HG03439 (cell line): ENCODE data around the gene SERPINA12.

Source experiments
- ATAC-seq: cut with Tn5 transposase; IDR thresholded peaks from one replicate; pipeline ENCODE4 v1.9.1; 2021; ENCODE audit warnings: mild to moderate bottlenecking, moderate library complexity; ENCODE audit not compliant: unreplicated experiment

SERPINA12 gene, protein sequence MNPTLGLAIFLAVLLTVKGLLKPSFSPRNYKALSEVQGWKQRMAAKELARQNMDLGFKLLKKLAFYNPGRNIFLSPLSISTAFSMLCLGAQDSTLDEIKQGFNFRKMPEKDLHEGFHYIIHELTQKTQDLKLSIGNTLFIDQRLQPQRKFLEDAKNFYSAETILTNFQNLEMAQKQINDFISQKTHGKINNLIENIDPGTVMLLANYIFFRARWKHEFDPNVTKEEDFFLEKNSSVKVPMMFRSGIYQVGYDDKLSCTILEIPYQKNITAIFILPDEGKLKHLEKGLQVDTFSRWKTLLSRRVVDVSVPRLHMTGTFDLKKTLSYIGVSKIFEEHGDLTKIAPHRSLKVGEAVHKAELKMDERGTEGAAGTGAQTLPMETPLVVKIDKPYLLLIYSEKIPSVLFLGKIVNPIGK

DNA sequence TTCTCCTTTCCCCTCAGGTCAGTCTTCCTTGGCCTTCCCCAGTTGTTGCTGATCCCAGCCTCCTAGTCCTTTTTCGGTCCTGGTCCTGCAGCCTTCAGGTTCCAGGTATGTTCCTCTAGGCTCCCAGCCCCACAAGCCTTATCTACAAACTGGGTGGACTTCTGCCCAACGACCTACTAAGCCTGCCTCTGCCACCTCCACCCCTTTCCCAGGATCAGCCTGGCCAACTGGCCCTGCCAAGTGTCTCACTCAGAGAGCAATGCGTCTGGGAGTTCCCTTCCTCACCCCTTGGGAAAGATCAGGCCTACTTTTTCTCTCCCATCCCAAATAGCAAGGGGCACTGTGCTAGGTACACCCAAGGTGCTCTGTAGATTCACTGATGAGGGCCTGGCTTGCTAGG, at the start of gene SERPINA12:
Gene SERPINA12, minus strand, starts transcription at position 114 of the 400 bp plus-strand sequence. CDS start 11,072 bp downstream, outside the sequence.
- no peak for ATAC-seq

GRCh38 chr14:94558842-94559241, 49.6 kb upstream of the SERPINA12 start:
- no peak for ATAC-seq

- no peak for ATAC-seq
Measured at GRCh38 chr14:94557327-94557726, 48.1 kb upstream of the SERPINA12 start.

DNA sequence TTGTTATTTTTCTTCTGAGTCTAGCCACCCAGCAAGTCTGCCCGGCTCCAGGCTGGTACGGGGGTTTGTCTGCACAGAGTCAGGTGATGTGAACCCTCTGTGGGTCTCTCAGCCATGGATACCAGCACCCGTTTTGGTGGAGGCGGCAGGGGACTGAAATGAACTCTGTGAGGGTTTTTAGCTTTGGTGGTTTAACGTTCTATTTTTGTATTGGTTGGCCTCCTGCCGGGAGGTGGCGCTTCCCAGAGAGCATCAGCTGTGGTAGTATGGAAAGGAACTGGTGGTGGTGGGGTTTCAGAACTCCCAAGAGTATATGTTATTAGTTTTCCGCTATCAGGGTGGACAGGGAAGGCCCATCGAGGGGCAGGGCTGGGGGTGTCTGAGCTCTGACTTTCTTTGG, 46.7 kb upstream of the SERPINA12 start:
- no peak for ATAC-seq

DNA sequence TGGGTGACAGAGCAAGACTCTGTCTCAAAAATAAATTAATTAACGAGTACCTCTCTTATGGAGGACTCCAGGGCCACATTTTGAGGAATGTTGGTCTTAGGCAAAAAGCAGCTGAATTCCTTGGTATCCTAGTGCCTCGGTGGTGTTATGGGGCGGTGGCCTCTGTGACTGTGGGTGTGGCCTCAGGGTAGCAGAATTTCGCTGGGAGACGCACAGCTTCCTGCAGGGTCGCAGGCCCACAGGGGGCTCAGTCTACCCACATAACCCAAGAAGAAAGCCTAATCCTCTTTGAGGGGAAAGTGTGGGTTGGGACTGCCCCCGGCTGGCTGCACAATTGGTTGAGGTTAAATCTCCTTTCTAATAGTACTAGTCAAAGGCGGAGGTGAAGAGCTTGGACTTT, 40.8 kb upstream of the SERPINA12 start:
- ATAC-seq, result no peak

GRCh38 chr14:94548999-94549985, 40.0 kb upstream of the SERPINA12 start:
- no peak for ATAC-seq

- ATAC-seq, result no peak
Measured at GRCh38 chr14:94548131-94548998, 39.1 kb upstream of the SERPINA12 start.

DNA sequence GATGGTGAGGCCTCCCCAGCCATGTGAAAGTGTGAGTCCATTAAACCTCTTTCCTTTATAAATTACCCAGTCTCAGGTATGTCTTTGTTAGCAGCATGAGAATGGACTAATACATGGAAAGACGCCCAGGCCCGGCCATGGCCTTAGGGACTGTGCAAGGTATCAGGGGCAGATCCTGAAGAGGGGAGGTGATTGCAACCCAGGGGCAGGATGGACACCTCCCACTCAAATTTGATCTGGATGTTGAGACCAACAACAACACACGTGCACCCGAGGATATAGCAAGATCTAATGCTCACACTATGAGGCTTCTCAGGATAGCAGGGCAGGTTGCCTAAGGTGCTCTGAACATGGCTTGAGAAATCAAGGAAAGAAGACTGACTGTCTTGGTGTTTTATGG, 38.5 kb upstream of the SERPINA12 start:
- ATAC-seq, result no peak

DNA sequence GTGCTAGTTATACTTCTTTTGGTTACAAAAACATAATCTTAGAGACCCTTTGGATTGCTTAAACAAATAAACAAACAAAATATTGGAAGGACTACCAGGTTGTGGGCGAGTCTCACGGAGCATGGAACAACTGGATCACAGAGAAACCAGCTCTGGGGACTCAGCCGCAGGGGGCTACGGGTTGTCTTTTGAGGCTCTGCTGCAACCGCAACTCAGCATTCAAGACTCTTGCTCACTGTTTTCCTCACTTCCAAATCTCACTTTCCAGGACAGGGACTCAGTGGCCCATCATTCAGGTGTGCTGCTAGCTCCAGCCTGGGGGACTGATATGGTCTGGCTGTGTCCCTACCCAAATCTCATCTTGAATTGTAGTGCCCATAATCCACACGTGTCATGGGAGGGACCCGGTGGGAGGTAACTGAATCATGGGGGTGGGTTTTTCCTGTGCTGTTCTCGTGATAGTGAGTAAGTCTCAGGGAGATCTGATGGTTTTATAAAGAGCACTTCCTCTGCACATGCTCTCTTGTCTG, 37.9 kb upstream of the SERPINA12 start:
- ATAC-seq, result no peak

DNA sequence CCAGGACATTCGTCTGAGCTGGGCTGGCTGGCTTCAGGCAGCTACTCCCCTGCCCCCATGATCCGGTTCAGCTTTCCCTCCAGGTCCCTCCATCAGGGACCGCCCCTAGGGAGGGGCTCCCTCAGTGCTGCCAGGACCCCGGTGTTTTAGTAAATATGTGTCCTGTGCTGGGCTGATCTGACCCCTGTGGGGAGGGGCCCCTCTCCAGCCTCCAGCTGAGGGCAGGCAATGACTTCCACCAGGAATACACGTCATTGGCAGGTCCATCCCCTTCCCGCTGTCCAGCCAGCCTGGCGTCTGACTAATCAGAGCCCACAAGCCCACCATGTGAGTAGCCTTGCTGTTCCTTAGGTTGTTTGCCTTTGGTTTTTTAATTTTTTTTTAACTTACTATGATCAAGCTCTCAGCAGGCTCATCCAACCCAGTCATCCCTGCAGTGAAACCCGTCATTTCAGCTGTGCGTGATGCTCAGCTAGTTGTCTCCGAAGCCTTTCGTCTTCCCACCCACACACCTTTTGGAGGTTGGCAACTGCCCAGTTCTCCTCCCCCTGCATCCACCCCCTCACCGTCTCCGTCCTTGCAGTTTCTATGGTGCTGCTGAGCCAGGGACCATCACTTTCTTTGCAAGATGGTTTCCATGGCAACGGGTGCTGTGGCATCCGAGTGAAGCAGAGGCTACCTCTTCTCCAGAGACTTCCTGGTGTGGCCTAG, 36.0 kb upstream of the SERPINA12 start:
- ATAC-seq, result no peak

DNA sequence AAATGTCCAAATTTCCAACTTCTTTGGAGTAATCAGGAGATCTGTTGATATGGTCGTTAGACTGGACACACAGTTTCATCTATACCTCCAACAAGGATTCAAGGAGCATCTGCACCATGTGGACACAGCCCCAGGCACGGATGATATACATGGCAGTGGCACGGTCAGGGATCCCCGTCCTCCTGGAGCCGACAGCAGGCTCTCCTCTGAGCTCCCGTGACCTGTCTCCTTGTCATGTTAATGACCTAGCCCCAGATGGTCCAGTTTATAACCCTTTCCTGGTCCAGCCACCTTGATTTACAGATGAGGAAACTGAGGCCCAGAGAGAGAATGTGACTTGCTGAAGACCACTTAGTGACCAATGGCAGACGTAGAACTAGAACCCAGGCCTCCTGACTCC, 35.5 kb upstream of the SERPINA12 start:
- ATAC-seq, result no peak

DNA sequence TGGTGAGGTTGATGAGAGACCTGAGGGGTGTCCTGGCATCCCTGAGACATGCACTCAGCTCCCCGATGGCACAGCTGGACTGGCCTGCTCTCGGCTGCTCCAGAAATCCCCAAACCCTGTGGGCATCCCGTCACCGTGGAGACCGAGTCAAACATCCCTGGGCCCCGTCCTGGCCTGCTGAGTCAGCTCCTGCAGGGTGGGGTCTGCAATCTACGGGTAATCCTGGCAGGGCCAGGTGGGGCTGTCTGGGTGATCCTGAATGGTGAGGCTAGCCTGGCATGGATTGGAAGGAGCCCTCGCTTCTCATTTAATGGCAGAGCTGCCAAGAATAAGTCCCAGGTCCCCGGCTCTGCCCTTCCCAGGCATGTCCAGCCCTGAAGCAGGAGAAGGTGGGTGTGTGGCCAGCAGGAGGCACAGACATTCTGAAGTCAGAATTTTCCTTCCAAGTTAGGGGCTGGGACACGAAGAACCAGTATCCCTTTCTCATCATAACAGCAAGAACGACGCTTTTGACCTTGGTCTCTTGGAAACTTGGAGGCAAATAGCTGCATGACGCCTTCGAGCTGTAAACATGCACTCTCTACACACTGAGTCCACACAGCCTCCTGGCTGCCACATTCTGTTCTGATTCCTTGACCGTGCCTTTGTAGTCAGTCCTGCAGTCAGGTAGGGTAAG, 34.3 kb upstream of the SERPINA12 start:
- ATAC-seq, result no peak

DNA sequence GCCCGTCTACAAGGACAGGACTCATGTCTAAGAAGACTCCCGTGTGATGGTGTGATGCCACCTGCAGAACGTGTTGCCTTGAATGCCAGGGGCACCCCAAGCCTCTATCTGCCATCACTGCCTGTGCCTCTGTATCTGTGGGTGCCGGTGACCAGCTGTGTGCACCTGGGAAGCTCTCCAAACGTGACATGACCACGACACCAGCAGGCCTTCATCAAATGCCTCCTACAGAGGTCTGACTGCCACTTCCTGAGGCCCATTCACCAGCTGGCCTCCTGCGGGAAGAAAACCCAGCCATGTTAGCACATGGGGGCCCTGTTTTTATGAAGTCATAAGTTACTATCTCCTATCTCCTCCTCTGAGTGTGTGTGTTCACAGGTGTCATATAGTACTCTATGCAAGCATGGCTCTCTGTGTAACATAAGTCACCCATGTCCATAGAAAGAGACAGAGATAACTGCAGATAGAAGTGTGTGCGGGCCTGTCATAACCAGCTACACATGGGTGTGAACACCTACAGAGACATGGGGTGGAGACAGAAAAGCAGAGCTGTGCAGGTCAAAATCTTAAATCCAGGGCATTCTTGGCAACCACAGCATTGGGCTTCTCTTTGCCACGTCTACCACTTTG, 33.7 kb upstream of the SERPINA12 start:
- ATAC-seq, result no peak

DNA sequence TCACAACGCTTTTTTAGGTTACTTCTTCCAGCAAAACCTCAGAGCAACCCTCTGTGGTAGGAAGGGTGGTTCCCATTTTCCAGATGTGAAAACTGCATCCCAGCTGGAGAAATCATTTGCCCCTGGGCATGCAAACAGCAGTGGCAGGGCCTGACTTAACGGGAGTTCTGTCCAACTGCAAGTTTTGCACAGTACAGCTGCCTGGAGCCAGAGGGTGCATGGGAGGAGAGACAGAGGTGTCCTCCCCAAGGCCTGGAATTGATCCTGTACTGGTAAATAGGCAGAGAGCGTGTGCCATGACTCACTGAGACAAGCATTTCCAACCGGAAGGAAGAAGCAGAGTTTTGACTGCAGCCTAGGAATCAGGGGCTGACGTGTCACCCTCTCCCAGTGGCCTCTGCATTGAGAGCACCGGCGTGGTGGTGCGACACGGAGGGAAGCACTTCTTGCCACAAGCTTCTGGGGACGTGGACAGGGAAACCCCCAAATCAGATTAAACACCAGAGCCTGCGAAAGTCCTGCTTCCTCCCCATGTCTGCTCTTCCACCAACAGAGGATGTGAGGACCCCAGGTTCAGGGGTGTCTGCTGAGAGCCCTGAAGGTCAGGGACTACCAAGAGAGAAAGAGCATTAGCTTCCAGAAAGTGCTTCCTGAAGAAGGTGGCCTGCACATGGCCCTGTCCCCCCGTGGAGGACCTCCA, 33.0 kb upstream of the SERPINA12 start:
- no peak for ATAC-seq

GRCh38 chr14:94541234-94541975, 32.1 kb upstream of the SERPINA12 start:
- ATAC-seq, result no peak

DNA sequence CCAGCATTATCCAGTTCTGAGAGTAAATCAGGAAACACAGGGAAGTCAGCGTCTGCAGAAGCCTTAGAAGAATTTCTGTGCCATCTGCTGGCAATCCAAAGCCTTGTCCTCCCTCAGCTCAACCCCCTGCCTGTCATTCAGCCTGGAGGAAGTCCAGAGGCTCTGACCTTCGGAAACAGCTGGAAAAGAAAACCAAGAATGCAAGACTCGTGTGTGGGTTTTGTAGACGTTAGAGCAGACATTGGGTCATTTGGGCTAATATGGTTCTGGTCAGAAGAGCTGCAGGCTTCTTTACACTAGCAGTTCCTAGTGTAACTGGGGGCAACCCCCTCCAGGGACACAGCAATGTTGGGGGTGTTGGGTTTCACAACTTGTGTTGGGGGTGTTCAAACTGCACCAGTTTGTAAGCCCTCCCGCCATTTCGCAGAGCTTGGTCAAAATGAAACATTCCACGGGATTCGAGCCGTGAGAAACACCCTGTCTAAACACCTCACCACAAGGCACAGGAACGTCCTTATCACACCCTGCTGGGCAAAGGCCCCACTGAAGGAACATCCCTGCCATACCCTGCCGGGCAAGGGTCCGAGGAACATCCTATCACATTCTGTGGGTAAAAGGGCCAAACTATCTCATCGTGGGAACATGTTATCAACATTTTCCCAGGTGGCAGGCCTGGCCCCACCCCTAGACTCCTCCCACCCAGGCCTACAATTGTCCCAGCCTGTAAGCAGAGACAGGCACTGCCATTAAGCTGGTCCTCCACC, 30.9 kb upstream of the SERPINA12 start:
- ATAC-seq, result no peak

- ATAC-seq, result no peak
Measured at GRCh38 chr14:94539181-94539580, 29.9 kb upstream of the SERPINA12 start.
